Astrocyte (in vitro differentiated cells and primary cell): ENCODE measurements around the gene PACS2. TPM values are rescaled to one million over a fixed set of nuclear protein-coding genes. Genes with fewer than 3 reads are reported as not detected.

Experiments used
- DNase-seq: peaks from one replicate; pipeline ENCODE4 v3.0.0-alpha.2; 2010; ENCODE audit warnings: low read depth
- FAIRE-seq: peaks from 2 replicates; lab custom pipeline; 2011; peaks lifted over from hg19 to GRCh38; lab: Jason Lieb, UNC
- H2AFZ ChIP-seq: 2 replicates; pipeline ENCODE4 v1.6.0; 2012; ENCODE audit warnings: low read depth, low read length, inconsistent platforms
- H3K27ac ChIP-seq: 2 replicates; pipeline ENCODE4 v1.5.1; 2011; ENCODE audit warnings: low read depth, low read length, inconsistent platforms
- H3K27me3 ChIP-seq: 2 replicates; pipeline ENCODE4 v1.6.0; 2011; ENCODE audit warnings: low read length, inconsistent platforms; ENCODE audit not compliant: insufficient read depth
- H3K36me3 ChIP-seq: 2 replicates; pipeline ENCODE4 v1.5.1; 2011; ENCODE audit warnings: low read length, inconsistent platforms; ENCODE audit not compliant: insufficient read depth
- H3K4me1 ChIP-seq: 2 replicates; pipeline ENCODE4 v1.5.1; 2011; ENCODE audit warnings: low read length, inconsistent platforms; ENCODE audit not compliant: insufficient read depth
- H3K4me2 ChIP-seq: 2 replicates; pipeline ENCODE4 v1.6.0; 2012; ENCODE audit warnings: low read length, inconsistent platforms
- H3K4me3 ChIP-seq: 2 replicates; pipeline ENCODE4 v1.5.1; 2011; ENCODE audit warnings: low read depth, mild to moderate bottlenecking, low read length, inconsistent platforms; ENCODE audit not compliant: insufficient read depth
- H3K79me2 ChIP-seq: 2 replicates; pipeline ENCODE4 v1.6.0; 2012; ENCODE audit warnings: mild to moderate bottlenecking, low read length, inconsistent platforms; ENCODE audit not compliant: insufficient read depth
- H3K9ac ChIP-seq: 2 replicates; pipeline ENCODE4 v1.6.0; 2012; ENCODE audit warnings: mild to moderate bottlenecking, low read length, inconsistent platforms
- H3K9me3 ChIP-seq: 2 replicates; pipeline ENCODE4 v1.5.1; 2012; ENCODE audit warnings: low read depth, mild to moderate bottlenecking, low read length, inconsistent platforms; ENCODE audit not compliant: insufficient read depth
- H4K20me1 ChIP-seq: 2 replicates; pipeline ENCODE4 v1.6.0; 2012; ENCODE audit warnings: low read length, inconsistent platforms; ENCODE audit not compliant: insufficient read depth
- H3K27ac Mint-ChIP-seq: one replicate; pipeline ENCODE4 v1.8.0; 2021; ENCODE audit warnings: mild to moderate bottlenecking, mixed read lengths; ENCODE audit not compliant: unreplicated experiment
- H3K27me3 Mint-ChIP-seq: one replicate; pipeline ENCODE4 v1.8.0; 2021; ENCODE audit warnings: low read depth, mixed read lengths; ENCODE audit not compliant: unreplicated experiment
- H3K36me3 Mint-ChIP-seq: one replicate; pipeline ENCODE4 v1.8.0; 2021; ENCODE audit warnings: low read depth, mixed read lengths; ENCODE audit not compliant: unreplicated experiment
- H3K4me1 Mint-ChIP-seq: one replicate; pipeline ENCODE4 v1.8.0; 2021; ENCODE audit warnings: low read depth, mixed read lengths; ENCODE audit not compliant: unreplicated experiment
- H3K4me3 Mint-ChIP-seq: one replicate; pipeline ENCODE4 v1.8.0; 2021; ENCODE audit warnings: mild to moderate bottlenecking, moderate library complexity, mixed read lengths; ENCODE audit not compliant: unreplicated experiment
- H3K9me3 Mint-ChIP-seq: one replicate; pipeline ENCODE4 v1.8.0; 2021; ENCODE audit warnings: mild to moderate bottlenecking, mixed read lengths; ENCODE audit not compliant: unreplicated experiment
- EZH2 ChIP-seq: IDR thresholded peaks from 2 replicates; pipeline ENCODE4 v1.6.1; 2012; ENCODE audit warnings: mild to moderate bottlenecking, low read length, inconsistent platforms; ENCODE audit not compliant: insufficient read depth
- total RNA-seq: library from RNA; stranded (reverse); gene quantifications from 2 replicates; pipeline ENCODE4 v1.2.1, GENCODE V29; 2021
- TF ChIP-seq, protein P1 (sequence below): IDR thresholded peaks from 2 replicates; pipeline ENCODE4 v1.5.1; 2011; ENCODE audit warnings: low read depth, mild to moderate bottlenecking, inconsistent platforms, low read length, moderate library complexity; ENCODE audit not compliant: insufficient read depth

PACS2 gene
- total RNA-seq, 1 donor from 2014 or later = 51.0 TPM

DNA sequence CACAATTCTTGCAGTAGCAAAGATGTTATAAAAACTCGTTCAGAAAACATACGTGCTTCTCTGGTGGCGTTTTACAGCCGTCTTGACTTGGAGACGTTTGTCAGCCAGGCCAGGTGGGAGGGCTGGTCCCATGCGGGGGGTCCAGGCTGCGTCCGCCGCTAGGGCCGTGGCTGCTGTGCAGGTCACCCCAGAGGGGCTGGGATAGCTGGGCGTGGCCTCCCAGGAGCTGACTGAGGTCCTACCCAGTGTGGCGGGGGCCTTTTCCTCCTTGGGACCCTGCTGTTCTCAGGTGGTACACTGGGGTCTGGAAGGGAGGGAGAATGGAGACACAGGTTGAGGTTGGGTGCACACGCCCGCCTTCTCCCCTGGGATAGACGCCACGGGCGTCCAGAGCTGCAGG, 130.3 kb downstream of the PACS2 start:
- no peak overlapping the region for H3K9ac ChIP-seq
- DNase-seq = no peak
- H3K4me3 ChIP-seq = no peak overlapping the region
- Mint-ChIP-seq H3K9me3 (no peaks in the 10 kb centered on the region), H3K36me3 (peaks cover 4% of the 10 kb centered on the region), H3K27me3 (no peaks in the 10 kb centered on the region), H3K4me1 (no peaks in the 10 kb centered on the region), H3K27ac (no peak overlapping the region), H3K4me3 (no peak overlapping the region)
- H3K27me3 ChIP-seq = no peaks in the 10 kb centered on the region
- no peak overlapping the region for H2AFZ ChIP-seq
- peaks cover 7% of the 10 kb centered on the region for H3K36me3 ChIP-seq
- H4K20me1 ChIP-seq = peaks cover 60% of the 10 kb centered on the region
- FAIRE-seq = no peak
- H3K9me3 ChIP-seq = no peaks in the 10 kb centered on the region
- TF ChIP-seq, protein P1, sequence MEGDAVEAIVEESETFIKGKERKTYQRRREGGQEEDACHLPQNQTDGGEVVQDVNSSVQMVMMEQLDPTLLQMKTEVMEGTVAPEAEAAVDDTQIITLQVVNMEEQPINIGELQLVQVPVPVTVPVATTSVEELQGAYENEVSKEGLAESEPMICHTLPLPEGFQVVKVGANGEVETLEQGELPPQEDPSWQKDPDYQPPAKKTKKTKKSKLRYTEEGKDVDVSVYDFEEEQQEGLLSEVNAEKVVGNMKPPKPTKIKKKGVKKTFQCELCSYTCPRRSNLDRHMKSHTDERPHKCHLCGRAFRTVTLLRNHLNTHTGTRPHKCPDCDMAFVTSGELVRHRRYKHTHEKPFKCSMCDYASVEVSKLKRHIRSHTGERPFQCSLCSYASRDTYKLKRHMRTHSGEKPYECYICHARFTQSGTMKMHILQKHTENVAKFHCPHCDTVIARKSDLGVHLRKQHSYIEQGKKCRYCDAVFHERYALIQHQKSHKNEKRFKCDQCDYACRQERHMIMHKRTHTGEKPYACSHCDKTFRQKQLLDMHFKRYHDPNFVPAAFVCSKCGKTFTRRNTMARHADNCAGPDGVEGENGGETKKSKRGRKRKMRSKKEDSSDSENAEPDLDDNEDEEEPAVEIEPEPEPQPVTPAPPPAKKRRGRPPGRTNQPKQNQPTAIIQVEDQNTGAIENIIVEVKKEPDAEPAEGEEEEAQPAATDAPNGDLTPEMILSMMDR = no peak
- TF ChIP-seq EZH2 = no peak
- H3K4me1 ChIP-seq = no peaks in the 10 kb centered on the region
- peaks cover 52% of the 10 kb centered on the region for H3K79me2 ChIP-seq
- no peak overlapping the region for H3K27ac ChIP-seq
- H3K4me2 ChIP-seq = no peak overlapping the region

DNA sequence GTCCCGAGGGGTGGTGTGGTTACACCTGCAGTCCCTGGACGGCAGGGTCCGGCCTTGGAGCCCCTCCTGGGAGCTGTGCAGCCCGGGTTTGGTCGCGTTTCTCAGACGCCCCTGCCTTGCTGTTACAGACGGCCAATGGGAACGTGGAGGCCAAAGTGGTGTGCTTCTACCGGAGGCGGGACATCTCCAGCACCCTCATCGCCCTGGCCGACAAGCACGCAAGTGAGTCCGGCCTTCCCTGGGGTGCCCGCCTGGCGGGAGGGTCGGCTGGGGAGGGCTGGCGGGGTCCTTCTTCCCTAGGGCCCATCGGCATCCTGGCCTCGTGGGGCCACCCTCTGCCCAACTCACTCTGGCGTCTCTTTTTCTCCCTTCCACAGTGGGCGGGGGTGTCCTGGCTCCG, 130.7 kb downstream of the PACS2 start:
- Histone ChIP-seq H3K4me2 (no peak overlapping the region), H2AFZ (no peak overlapping the region), H3K27ac (no peak overlapping the region), H3K9ac (no peak overlapping the region), H3K9me3 (no peaks in the 10 kb centered on the region), H3K4me3 (no peak overlapping the region), H3K36me3 (peaks cover 7% of the 10 kb centered on the region), H3K27me3 (no peaks in the 10 kb centered on the region), H3K4me1 (no peaks in the 10 kb centered on the region), H3K79me2 (peaks cover 48% of the 10 kb centered on the region), H4K20me1 (peaks cover 56% of the 10 kb centered on the region)
- FAIRE-seq (no peak), DNase-seq (no peak)
- Mint-ChIP-seq H3K9me3 (no peaks in the 10 kb centered on the region), H3K4me3 (no peak overlapping the region), H3K4me1 (no peaks in the 10 kb centered on the region), H3K27me3 (no peaks in the 10 kb centered on the region), H3K27ac (no peak overlapping the region), H3K36me3 (peaks cover 4% of the 10 kb centered on the region)
- TF ChIP-seq EZH2 = no peak
- TF ChIP-seq, protein P1 = no peak

DNA sequence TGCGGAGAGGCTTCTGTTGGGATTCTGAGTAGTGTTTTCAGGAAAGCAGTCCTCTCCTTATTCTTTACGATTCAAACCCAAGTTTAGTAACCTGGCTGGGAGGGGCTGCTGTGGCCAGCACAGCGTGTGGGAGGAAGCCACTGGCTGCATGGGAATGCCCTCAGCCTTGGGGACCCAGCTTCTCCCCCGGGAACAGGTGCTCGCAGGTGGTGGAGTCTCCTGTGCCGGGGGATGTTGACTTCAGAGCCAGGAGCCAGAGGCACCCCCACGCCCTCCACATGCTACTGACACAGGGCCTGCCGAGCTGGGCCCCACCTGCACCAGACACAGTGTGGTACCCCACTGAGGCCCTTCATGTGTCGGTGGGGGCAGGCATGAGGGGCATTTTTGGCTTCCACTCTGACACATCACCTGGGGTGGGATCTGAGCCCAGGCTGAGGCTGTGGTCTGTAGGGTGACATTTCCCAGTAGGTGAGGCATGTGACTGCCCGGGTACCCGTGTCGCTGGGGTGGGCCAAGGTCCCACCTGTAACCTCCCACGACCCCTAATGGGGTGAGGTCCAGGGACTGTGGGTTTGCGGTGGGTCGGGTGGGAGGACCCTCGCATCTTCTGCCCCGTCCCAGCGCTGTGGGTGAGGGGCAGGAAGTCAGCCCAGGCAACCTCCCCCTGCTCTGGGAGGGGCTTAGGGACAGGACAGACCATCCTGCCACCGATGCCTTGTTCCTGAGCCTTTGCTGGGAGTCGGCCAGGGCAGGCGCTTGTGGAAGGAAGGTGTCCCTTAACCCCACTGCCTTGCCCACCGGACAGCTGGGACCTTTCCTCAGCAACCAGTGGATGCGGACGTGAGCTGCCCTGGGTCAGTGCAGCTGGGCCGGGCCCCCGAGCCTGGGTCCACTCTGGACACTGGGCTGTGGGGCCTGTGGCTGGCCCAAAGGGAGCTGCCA, 131.6 kb downstream of the PACS2 start:
- Histone ChIP-seq H3K9ac (no peak overlapping the region), H3K36me3 (peaks cover 7% of the 10 kb centered on the region), H4K20me1 (peaks cover 51% of the 10 kb centered on the region), H3K4me2 (no peak overlapping the region), H3K4me1 (no peaks in the 10 kb centered on the region), H2AFZ (no peak overlapping the region), H3K9me3 (no peaks in the 10 kb centered on the region), H3K4me3 (no peak overlapping the region), H3K79me2 (peaks cover 41% of the 10 kb centered on the region), H3K27ac (no peak overlapping the region), H3K27me3 (no peaks in the 10 kb centered on the region)
- FAIRE-seq (no peak), DNase-seq (no peak)
- Mint-ChIP-seq H3K36me3 (peaks cover 4% of the 10 kb centered on the region), H3K4me1 (no peaks in the 10 kb centered on the region), H3K27ac (no peak overlapping the region), H3K9me3 (no peaks in the 10 kb centered on the region), H3K27me3 (no peaks in the 10 kb centered on the region), H3K4me3 (no peak overlapping the region)
- no peak for TF ChIP-seq EZH2
- TF ChIP-seq, protein P1 = no peak
